HG02759 (cell line): ENCODE measurements around the gene SMIM7.
"Not testable (repeated sequence)": the region's sequence is repeated elsewhere in the genome, so short reads cannot be mapped to it uniquely, and the experiment has no call there.

ENCODE experiments used
- ATAC-seq: cut with Tn5 transposase; IDR thresholded peaks from one replicate; pipeline ENCODE4 v1.9.1; 2021; ENCODE audit warnings: mild to moderate bottlenecking, moderate library complexity; ENCODE audit not compliant: unreplicated experiment

SMIM7 gene

DNA sequence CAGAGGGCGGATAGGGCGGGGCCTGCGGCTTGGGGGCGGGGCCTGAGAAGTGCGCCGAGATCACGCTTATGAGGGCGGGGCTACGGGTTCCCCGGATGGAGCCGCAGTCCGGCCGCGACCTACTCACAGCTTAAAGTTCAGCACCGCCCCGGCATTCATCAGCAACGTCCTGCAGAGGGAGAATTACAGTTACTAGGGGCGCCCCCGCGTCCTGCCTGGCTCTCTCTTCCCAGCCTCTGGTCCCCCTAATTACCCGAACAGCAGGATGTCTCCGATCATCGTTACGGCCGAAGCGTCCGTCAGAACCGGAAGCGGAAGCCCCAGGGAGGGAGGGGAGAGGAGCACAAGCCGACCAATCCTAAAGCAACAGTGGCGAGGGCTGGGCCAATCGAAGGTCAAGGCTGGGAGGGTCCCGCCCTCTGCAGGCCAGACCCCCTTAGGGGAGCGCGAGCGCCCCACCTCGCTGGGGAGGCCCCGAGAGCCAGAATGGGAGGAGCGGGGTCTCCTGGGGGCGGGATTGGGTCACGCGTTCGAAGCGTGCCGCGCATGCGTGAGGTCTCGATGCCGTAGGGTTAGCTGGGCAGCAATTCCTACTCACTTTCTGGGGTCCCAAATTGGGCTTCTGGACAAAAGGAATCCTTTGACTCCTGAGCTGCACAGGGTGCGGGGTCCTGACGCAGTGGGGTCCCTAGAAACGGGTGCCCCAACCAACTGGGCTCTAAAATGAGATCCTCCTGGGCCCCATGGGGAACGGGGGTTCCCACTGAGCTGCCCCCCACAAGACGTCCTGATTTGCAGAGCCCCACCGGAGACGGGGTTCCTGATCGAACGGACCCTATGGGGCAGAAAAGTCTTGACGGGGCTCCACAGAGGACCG, at the start of gene SMIM7:
TSS of gene SMIM7 (minus strand) at position 313 of the 877 bp plus-strand sequence. CDS start at position 279, 34 bp downstream.
- ATAC-seq = peak; percentile 84

- ATAC-seq = no peak
These were observed 43.7 kb upstream of the SMIM7 start for GRCh38 chr19:16703677-16704076.

DNA sequence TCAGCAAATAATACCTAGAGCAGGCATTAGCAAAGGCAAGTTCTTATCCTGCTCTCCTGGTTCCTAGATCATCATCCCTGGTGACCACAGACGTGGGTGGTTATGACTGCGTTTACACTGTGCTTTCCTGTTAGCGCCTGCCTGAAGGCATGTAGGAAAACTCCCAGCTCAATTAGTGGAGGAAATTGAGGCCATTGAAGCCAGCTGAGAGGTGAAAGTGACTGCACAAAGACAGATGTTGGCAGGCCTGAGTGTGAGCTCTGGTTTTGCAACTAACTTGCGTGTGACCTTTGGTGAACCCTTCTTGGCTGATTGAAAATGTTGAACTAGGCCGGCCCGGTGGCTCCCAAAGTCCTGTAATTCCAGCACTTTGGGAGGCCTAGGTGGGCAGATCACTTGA, 42.2 kb upstream of the SMIM7 start:
- ATAC-seq = no peak

DNA sequence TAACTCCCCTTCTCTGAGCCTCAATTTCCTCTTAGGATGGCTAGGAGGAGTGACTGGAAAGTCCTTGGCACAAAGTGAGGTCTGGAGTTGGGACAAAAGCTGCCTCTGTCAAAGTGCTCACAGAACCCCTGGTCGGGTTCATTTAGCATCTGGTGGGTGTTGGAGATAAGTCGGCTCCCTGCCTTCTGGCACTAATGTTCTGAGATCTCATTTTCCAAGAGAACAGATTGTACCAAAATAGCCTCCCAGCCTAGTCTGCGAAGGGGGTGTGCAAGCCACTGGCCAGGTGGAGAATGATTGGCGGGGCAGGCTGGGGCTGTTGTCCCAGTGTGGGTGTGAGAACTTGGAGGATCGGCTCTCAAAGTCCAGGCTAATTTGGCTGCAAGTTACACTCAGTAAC, 39.0 kb upstream of the SMIM7 start:
- no peak for ATAC-seq

GRCh38 chr19:16688084-16688483, 28.1 kb upstream of the SMIM7 start:
- ATAC-seq = no peak

- no peak for ATAC-seq
These were observed 24.3 kb upstream of the SMIM7 start for GRCh38 chr19:16684216-16684615.

- ATAC-seq = no peak
These were observed 22.6 kb upstream of the SMIM7 start for GRCh38 chr19:16682539-16682938.

- no peak for ATAC-seq
These were observed 19.9 kb upstream of the SMIM7 start for GRCh38 chr19:16679811-16680210.

DNA sequence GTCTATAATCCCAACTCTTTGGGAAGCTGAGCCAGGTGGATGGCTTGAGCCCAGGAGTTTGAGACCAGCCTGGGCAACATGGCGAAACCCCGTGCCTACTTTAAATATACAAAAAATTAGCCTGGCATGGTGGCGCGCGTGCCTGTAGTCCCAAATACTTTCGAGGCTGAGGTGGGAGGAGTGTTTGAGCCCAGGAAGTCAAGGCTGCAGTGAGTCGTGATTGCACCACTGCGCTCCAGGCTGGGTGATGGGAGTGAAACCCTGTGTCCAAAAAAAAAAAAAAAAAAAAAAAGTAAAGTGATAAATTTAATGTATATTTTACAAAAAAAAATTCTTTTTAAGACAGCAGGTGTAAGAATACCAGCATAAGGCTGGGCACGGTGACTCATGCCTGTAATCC, 18.6 kb upstream of the SMIM7 start:
- ATAC-seq = no peak

- ATAC-seq = no peak
These were observed 17.1 kb upstream of the SMIM7 start for GRCh38 chr19:16677055-16677454.

DNA sequence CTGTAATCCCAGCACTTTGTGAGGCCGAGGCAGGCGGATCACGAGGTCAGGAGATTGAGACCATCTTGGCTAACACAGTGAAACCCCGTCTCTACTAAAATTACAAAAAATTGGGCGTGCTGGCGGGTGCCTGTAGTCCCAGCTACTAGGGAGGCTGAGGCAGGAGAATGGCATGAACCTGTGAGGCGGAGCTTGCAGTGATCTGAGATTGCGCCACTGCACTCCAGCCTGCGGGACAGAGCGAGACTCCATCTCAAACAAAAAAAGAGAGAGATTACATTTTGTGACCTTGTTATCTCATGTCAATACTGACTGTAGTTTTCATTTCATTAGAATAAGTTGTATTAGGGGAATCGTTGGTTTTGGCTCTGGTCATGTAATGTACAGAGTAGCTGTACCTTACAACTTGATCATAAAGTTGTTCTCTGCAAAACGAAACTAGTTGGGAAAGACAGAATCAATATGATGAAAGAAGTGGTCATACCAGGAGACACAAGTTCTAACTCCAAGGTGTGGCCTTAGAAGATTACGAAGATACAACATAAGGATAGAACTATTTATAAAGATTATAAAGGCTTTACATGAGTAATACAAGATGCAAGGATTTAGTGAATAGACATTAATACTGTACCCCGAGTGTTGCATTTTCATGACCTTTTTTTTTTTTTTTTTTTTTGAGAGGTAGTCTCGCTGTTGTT, 16.3 kb upstream of the SMIM7 start:
- no peak for ATAC-seq

DNA sequence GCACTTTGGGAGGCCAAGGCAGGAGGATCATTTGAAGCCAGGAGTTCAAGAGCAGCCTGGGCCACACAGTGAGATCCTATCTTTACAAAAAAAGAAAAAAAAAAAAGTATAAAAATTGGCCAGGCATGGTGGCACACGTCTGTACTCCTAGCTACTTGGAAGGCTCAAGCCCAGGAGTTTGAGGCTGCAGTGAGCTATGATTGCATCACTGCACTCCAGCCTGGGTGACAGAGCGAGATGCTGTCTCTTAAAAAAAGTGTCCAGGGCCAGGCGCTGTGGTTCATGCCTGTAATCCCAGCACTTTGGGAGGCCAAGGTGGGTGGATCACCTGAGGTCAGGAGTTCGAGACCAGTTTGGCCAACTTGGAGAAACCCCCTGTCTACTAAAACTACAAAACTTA, 13.9 kb upstream of the SMIM7 start:
- not testable (repeated sequence) for ATAC-seq

- no peak for ATAC-seq
These were observed 13.3 kb upstream of the SMIM7 start for GRCh38 chr19:16673231-16673630.

GRCh38 chr19:16671652-16672274, 11.8 kb upstream of the SMIM7 start:
- ATAC-seq = no peak

DNA sequence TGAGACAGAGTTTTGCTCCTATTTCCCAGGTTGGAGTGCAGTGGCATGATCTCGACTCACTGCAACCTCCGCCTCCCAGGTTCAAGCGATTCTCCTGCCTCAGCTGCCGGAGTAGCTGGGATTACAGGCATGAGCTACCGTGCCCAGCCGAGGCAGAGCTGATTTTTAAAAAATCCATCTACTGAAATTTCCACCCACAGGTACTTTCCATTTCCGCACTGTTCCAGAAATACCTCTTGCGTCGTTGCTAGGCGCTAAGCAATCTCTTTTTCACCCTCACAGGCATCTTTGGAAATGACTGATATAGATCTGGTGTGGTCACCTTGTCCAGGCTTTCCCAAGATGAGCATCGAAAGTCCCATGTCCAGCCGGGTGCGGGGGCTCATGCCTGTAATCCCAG, 10.3 kb upstream of the SMIM7 start:
- no peak for ATAC-seq

- ATAC-seq = not testable (repeated sequence)
These were observed 8.8 kb upstream of the SMIM7 start for GRCh38 chr19:16668702-16669101.

GRCh38 chr19:16668176-16668575, 8.2 kb upstream of the SMIM7 start:
- ATAC-seq = no peak

DNA sequence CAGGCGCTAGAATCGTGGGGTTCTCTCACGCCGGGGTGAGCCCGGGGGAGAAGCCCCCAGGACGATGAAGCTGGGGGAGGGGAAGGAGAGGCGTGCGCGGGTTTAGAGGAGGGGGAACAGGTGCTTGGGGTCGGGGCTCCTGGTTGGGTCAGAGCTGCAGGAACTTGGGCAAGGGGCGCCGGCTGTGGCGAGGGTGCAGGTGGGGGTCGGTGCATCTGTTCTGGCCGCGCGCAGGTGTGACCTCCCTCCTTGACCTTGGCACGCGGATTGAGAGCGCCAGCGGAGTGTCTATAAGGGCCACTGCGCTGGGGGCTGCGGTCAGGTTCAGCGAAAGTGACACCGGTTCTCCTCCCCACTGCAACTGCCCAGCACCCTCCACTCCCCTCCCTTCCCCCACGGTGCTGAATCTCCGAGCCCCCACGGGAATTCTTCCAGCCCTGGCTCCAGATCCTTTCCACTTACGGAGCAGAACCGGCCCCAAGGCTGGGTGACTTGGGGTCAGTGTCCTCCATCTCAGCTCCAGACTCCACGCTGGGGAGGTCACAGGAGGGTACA, 1.6 kb upstream of the SMIM7 start:
- peak; percentile 25 for ATAC-seq

DNA sequence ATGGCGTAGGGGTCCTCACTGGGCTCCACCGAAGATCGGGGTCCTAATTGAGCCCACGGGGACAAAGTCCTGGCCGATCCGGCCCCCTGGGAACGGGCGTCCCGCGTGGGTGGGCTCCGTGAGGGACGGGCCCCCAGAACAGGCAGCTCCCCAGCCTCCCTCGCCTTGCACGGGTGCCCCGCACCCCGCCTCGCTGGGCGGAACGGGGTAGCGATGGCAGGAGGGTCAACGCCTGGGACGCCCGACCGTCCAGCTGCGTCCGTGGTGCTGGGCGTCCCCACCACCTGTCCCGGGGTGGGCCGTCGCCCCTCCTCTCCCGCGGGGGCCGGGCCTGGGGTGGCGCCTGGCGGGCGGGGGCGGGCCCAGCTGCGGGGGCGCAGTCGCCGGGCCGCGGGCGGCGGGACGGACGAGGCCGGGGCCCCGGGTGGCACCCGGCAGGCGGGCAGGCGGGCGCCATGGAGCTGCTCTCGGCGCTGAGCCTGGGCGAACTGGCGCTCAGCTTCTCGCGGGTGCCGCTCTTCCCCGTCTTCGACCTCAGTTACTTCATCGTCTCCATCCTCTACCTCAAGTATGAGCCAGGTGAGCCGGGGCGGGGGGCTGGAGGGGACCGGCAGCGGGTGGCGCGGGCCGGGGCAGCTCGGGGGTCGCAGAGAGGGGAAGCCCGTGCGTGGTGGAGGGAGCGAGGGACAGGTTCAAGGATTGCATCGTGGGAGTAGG, 977 bp upstream of the SMIM7 start, which contains the start of gene TMEM38A:
TSS of gene TMEM38A (plus strand) at position 377 of the 717 bp plus-strand sequence. CDS start at position 456, 79 bp downstream.
- ATAC-seq = peak; percentile 28

DNA sequence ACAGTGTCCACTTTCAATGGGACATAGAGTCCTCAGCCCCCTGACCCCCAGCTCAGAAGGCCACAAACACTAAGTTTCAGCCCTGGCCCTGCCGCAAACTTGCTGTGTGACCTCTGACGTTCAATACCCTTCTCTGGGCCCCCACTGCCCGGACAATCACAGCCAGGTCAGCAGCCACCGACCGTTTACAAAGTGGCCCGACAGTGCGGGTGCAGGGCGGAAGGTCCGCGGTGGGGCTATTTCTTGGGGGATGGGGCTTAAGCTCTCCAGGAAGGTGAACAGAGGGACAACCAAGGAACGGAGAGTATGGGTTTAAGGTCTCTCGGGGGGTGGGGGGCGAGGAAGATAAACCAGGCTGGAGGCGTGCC, 496 bp downstream of the SMIM7 start:
- no peak for ATAC-seq

GRCh38 chr19:16657384-16657783, 2.6 kb downstream of the SMIM7 start:
- no peak for ATAC-seq
